Ecto neural progenitor cell (in vitro differentiated cells): ENCODE measurements around the gene ZNF571.
A peak's percentile ranks its signal among the peaks of the same experiment; 100 is the strongest.

ENCODE experiments used
- DNase-seq: peaks from one replicate; pipeline ENCODE4 v3.0.0-alpha.2; 2018; ENCODE audit warnings: low spot score

ZNF571 gene

GRCh38 chr19:37594304-37594981 is at the start of gene ZNF571, which contains the start of gene ZNF540:
Gene ZNF571 (minus strand): TSS chr19:37594792. CDS start chr19:37586676, 8,116 bp downstream.
Gene ZNF540 (plus strand): TSS chr19:37594876. CDS start chr19:37598448, 3,572 bp downstream.
- DNase-seq, result peak; percentile 93

GRCh38 chr19:37635076-37636056 is 40.8 kb upstream of the ZNF571 start:
- DNase-seq, result no peak

- DNase-seq, result no peak
These were observed 390 bp upstream of the ZNF571 start for GRCh38 chr19:37594982-37595382.

GRCh38 chr19:37593996-37594303 is 642 bp downstream of the ZNF571 start:
- no peak for DNase-seq

GRCh38 chr19:37583340-37583739 is 11.3 kb downstream of the ZNF571 start:
- no peak for DNase-seq

GRCh38 chr19:37572203-37572602 is 22.4 kb downstream of the ZNF571 start:
- DNase-seq, result no peak

GRCh38 chr19:37565370-37565669 is 29.3 kb downstream of the ZNF571 start:
- no peak for DNase-seq

GRCh38 chr19:37564624-37565369 is 29.8 kb downstream of the ZNF571 start:
- DNase-seq, result no peak

- DNase-seq, result no peak
These were observed 31.1 kb downstream of the ZNF571 start for GRCh38 chr19:37563518-37563917.

- DNase-seq, result no peak
These were observed 43.2 kb downstream of the ZNF571 start for GRCh38 chr19:37551129-37551993.

- no peak for DNase-seq
These were observed 57.1 kb downstream of the ZNF571 start for GRCh38 chr19:37537391-37537947.

GRCh38 chr19:37519890-37520289 is 74.7 kb downstream of the ZNF571 start:
- no peak for DNase-seq
